HG03439 (cell line): ENCODE data around the gene RHCE.
"Not testable (repeated sequence)": the region's sequence is repeated elsewhere in the genome, so short reads cannot be mapped to it uniquely, and the experiment has no call there.

ENCODE experiments used
- ATAC-seq: cut with Tn5 transposase; IDR thresholded peaks from one replicate; pipeline ENCODE4 v1.9.1; 2021; ENCODE audit warnings: mild to moderate bottlenecking, moderate library complexity; ENCODE audit not compliant: unreplicated experiment

RHCE gene

DNA sequence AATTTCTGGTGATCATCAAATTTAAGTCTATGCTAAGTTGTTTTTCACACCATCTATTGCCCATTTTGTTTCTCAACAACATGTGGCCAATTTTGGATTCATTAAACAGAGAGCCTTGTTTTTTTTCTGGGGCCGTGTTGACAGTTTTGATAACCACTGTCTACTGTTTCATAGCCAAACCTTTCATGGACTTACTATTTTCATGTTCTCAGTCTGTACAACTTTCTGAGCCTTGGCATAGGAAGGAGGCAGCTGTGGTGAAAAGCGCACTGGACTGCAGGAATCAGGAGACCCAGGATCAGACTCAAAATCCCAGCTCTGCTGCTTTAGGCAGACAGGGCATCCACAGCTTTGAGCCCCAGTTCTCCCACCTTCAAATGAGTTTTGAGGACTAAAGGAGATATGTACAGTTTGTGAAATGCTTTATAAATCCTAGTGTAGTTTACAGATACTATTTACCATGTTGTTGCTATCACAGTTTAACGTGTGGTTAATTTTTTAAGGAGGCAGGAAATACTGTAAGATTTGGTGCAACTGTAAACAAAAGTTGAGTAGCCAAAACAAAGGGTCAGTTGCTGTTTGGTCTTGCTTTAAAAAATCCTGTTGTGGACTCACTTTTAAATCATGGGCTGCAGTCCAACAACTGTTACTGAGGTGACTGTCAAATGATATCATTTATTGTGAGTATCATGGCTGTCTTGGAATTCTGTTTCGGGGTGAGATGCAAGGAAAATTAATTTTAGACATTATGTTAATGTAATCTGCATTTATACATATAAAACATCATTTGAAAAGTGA is 13.0 kb upstream of the RHCE start:
- ATAC-seq, result no peak

DNA sequence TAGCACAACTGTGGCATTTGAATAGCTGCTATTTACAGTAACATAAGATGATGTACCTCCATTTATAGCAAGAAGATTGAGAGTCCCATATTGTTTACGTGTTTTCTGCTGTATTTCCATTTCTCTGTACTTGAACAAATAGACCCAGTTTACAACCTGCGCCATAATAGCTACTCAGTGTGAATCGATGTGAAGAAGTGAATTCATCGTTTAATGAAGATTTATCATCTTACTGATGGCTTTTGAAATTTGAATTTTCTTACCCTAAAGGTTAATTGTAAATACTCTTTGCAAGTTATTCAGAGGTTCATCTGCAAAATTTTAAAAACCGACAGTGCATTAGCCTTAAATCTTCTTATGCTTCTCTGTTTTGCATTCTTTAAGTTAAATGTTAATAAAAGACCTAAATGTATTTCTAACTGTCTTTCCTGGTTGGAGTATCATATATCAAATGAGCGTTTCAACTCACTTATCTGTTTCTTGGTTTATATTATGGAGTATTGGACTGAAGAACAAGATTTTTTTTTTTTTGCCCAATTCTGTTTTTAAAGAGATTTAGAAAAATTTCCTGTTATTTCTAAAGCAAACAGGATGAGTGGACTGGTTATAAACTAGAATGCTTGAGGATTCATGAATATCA is 12.2 kb upstream of the RHCE start:
- no peak for ATAC-seq

DNA sequence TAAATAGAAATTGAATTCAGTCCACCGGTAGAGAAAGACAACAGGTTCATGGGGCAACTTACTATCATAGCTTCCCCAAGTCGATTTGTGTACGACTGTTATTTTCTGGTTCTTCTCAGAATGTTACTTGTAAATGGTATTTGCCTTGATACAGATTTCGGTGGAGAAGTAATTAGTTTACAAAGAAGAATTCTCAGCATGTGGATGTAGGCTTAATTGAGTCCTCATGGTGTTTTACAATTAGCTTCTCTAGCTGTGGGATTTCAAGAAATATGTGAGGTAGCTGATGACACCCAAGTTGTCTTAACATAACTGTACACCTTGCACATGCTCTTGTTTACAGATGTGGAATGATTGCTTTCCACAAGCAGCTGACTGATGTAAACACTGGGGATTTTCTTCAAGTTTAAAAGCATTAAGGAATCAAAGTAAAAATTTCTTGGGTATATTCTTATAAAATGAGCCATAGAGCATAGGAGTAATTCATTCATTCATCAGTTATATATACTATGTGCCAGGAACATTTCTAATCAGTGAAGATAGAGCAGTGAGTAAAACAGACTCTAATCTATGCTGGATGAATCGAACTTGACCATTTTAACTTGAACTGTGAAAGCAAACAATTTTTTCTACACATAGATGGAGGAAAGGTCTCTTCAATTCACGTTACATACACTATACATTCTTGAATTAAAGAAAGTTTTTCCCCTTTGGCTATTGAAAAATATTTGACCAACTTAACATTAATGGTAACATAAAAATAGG is 11.5 kb upstream of the RHCE start:
- no peak for ATAC-seq

DNA sequence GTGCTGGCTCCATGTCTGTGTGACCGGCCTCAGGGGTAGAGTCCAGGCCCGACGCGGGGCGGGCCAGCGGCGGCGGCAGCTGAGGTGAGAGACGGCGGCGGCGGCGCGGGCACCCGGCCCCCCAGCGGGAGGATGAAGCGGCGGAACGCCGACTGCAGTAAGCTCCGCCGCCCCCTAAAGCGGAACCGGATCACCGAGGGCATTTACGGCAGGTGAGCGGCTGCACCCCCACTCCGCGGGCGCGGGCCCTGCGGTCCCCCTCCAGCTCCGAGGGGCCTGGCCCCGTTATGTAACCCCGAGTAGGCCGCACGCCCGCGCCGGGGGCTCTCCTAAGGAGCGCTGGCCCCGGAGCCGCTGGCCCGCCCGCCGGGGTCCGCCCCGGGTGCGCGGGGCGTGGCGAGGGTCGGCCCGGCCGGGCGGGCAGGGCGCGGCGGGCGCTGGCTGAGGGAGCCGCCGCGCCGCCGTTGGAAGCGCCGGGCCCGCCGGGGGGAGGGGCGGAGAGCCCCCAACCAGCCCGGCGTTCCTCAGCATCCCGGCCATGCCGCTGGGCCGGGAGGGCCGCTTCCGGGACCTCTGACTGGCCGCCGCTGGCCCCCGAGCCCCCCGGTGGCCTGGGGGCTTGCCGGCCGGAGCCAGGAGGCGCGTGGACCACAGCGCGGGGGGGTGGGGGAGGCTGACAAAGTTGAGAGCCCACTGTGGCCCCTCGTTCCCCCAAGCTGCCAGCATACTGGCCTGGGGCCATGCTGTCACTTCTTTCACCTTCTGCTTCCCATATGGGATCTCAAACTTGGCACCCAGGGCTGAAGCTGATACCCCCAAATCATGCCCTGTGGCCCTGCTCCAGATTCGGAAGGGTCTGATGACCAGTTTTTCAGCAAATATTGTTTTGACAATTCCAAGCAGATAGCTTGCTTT is 10.6 kb upstream of the RHCE start:
- peak; percentile 22 for ATAC-seq

- peak; percentile 86 for ATAC-seq
Measured at GRCh38 chr1:25430073-25430966, 9.7 kb upstream of the RHCE start, which contains the start of gene MACO1. TSS of gene MACO1 (plus strand) at chr1:25430897. CDS start at chr1:25431099, 202 bp downstream.

- ATAC-seq, result no peak
Measured at GRCh38 chr1:25428475-25429166, 8.0 kb upstream of the RHCE start.

DNA sequence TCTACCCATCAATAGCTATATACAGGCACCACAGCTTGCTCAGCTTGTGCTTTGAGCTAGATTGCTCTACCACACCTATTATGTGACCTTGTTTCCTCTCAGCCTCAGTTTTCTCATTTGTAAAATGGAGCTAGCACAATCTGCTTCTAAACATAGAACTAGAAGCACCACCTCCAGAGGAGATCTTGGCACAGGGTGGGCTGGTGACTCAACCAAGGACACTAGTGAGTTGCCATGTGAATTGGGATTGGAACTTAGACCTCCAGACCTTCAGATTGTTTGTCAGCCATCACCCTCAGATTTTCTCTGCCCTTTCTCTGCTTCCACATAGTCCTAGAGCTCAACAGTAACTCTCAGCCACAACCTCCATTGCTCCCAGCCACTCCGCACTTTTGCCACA is 7.1 kb upstream of the RHCE start:
- ATAC-seq, result no peak

DNA sequence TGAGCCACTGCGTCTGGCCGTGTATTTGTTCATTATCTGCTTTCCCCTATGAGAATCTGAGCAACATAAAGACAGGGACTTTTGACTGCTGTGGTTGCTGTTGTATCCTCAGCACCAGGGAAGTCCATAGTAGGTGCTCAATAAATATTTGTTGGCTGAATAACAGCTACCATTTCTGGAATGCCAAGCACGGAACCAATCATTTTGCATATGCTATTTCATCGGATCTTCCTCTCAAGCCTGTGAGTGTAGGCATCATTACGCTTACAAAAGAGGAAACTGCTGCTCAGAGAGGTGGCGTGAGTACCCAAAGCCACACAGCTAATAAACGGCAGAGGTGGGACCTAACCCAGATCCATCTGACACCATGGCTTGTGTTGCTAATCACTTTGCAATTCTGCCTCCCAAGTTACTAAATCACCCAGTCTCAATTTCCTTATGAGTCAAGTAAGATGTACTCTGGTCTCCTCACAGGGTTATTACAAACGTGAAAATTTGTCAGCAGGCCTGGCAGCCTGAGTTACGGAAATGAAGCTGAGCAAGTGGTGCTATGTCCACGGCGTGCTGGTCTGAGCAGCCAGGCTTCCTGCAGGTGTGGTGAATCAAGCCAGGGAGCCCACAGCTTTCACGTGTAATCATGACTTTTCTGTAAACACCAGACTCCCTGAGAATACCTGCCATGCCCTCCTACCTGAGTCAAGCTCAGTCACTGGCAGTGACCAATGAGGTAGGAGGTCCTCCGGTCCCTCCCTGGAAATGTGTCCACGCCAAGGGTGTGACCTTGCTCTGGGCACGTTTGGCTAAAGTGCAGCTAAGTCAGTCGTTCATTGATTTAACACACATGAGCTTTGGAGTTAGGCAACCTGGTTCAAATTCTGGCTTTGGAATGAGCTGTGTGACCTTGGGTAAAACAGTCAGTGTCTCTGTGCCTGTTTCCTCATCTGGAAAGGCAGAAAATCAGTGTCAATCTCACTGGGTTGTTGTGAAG is 4.8 kb upstream of the RHCE start:
- ATAC-seq, result no peak

DNA sequence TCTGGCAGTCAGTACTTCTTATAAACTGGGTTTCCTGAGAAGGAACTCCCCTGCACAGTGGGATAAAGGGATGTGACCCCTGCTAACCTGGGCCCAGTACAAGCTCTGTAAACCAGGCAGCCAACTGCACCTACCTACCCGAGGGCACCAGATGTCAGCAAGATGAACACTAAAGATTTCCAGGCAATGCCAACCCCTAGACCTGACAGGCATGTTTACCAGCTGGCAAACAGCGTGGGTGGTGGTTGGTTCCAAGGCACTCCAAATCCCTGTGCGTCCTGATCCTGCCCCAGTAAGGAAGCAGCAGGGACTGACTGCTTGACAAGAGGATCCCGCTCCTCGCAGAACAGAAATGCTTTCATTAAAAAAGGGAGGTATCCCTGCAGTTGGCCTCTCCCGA is 2.6 kb upstream of the RHCE start:
- ATAC-seq, result not testable (repeated sequence)

DNA sequence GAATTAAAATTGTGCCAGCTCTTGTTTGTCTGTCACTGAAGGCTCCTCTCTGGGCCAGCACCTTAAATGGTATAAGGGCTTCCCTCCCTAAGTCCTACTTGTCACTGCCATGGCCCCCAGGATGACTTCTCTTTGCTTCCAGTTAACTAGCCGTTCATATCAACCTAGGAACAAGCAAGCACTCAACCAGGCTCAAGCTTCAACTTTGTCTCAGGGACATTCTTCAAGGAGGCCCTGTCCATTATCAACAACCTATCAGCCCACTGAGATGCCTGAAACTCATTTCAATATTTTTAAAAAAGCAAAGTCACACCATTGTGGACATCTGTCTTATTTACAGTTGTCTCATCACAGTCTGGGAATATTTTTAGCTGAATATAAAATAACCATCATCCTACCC is 1.3 kb downstream of the RHCE start:
- ATAC-seq, result not testable (repeated sequence)

GRCh38 chr1:25417280-25417679 is 3.3 kb downstream of the RHCE start:
- not testable (repeated sequence) for ATAC-seq

DNA sequence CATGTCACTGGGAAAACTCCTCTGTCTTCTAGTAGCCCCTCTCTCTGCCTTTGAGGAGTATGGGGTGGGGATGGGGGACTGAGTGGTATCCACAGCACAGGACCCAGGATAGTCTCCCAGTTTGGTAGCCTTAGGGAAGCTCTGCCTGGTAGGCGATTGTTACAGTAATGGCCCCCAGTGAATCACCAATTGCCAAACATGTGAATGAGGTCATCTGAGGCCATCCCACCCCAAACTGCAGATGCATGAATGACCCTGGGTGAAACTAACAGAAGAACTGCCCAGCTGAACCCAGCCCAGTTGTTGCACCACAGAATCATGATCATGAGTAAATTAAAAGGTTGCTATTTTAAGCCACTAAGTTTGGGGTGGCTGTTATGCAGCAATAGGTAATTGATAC is 6.0 kb downstream of the RHCE start:
- not testable (repeated sequence) for ATAC-seq

DNA sequence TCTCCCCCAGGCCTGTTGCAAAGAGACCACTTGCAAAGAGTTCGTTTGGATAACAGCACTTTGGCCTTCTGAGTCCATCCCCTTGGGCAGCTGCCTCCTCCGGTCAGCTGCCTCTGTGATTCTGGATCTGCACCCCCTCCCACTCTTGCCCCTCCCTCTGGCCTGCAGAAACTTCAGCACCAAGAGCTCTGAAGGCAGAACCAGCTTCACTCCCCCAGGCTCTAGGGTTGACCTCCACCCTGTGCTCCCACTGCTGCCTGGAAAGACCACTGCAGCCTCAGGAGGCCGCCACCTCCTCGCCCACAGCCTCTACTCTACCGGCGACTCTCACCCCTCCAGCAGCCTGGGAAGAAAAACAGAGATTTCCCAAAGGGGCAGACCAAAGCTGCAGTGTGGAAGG is 6.5 kb downstream of the RHCE start:
- not testable (repeated sequence) for ATAC-seq

GRCh38 chr1:25412872-25413623 is 7.6 kb downstream of the RHCE start:
- ATAC-seq, result not testable (repeated sequence)

DNA sequence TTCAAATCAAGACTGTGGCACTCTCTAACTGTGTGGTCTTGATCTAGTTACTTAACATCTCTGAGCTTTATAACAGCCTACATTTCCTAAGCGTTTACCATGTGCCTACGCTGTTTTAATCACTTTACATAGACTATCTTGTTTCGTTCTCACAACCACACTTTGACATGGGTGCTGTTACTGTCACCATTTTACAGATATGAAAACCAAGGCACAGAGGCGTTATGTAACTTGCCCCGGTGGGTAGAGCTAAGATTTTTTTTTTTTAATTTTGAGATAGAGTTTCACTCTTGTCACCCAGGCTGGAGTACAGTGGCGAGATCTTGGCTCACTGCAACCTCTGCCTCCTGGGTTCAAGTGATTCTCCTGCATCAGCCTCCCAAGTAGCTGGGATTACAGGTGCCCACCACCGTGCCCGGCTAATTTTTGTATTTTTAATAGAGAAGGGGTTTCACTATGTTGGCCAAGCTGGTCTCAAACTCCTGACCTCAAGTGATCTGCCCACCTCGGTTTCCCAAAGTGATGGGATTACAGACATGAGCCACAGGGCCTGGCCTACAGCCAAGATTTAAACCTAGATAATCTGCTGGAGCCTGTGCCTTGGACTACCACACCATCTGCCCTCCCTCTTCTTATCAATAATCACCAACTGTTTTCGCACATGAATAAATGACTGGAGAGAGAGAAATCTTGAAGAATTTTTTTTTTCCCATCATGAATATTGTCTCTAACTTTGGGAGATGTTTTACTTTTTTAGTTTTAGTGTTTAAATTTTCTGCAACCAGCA is 10.8 kb downstream of the RHCE start:
- ATAC-seq, result not testable (repeated sequence)

DNA sequence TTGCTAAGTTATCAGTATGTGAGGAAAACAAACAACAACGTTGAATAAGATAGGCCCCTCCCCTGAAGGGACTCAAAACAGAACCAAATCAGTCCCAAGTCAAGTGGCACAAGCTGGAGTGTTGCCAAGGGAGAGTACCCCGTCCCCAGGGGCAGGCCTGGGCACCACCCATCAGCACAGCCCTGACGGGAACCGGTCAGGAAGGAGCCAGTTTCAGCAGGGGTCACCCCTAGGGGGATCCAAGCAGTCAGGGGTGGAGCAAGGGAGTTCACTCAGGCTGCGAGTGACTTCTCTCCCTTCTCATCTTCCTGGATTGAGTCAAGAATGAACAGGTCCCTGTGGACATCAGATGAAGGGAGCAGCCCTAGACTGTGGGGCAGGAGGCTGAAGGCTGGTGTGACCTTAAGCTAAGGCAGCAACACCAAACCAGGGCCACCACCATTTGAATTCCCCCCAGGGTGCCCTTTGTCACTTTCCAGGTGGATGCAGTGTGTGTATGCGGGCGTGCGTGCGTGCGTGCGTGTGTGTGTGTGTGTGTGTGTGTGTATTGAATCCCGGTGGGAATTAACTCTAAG is 14.8 kb downstream of the RHCE start:
- ATAC-seq, result not testable (repeated sequence)
